ENCODE measurements around the gene CCL22.
"Not testable (repeated sequence)": the region's sequence is repeated elsewhere in the genome, so short reads cannot be mapped to it uniquely, and the experiment has no call there.

CCL22 gene, protein sequence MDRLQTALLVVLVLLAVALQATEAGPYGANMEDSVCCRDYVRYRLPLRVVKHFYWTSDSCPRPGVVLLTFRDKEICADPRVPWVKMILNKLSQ

DNA sequence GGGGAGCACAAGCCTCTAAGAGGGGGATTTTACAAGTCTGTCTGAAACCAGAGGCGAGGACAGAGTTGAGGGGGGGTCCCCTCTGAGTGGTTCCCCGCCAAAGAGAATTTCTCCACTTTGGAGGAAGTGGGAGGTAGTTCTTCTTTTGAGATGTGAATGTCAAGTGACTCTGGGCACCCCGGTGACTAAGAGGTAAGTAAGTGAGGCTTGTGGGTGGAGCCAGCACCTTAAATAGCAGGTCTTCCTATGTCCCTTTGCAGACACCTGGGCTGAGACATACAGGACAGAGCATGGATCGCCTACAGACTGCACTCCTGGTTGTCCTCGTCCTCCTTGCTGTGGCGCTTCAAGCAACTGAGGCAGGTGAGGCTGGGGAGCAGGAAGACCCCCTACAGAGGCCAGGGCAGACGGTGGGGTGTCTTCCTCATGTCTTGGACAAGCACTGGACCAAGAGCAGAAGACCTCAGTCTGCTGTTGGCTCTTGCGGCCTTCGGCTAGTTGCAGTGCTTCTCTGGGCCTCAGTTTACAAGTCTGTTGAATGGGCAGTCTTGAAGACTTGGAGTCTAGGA lies at the start of gene CCL22:
TSS of gene CCL22 (plus strand) at position 257 of the 569 bp plus-strand sequence. CDS start at position 291, 34 bp downstream.
- DNase-seq = no peak

- DNase-seq = no peak
Measured at GRCh38 chr16:57310801-57311200, 47.8 kb upstream of the CCL22 start.

- DNase-seq = no peak
Measured at GRCh38 chr16:57313509-57313908, 45.1 kb upstream of the CCL22 start.

GRCh38 chr16:57314161-57314785 lies 44.3 kb upstream of the CCL22 start:
- DNase-seq = no peak

- DNase-seq = no peak
Measured at GRCh38 chr16:57315416-57315815, 43.2 kb upstream of the CCL22 start.

- DNase-seq = peak; percentile 71
Measured at GRCh38 chr16:57316390-57317017, 42.1 kb upstream of the CCL22 start.

- no peak for DNase-seq
Measured at GRCh38 chr16:57318240-57318970, 40.2 kb upstream of the CCL22 start.

DNA sequence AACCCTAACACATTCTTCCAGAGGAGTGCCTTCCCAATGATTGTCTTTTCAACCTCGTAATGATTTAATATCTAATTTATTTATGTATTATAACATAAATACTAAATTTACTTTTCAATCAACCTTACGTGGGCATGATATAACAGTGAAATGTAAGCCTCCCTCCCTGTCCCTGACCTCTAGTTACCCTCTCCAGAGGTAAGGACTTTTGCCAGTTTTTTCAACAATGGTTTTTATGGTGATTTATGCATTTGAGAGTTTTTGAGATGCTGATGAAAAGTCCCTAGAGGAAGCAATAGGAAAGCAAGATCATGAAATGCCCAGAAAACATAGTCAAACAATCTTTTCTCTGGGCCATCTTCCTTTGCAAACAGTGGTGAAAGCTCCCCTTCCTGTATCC lies 38.9 kb upstream of the CCL22 start:
- DNase-seq = no peak

DNA sequence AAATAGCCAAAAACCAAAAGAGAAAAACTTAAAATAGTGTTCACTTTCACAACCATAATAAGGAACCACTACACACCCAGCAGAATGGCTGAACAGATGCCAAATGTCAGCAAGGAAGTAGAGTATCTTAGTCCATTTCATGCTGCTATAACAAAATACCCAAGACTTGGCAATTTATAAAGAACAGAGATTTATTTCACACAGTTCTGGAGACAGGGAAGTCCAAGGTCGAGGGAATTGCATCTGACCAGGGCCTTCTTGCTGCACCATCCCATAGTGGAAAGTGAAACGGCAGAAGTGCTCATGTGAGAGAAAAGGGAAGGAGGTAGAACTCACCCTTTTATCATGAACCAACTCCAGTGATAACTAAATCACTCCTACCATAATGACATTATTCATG lies 33.8 kb upstream of the CCL22 start:
- DNase-seq = no peak

DNA sequence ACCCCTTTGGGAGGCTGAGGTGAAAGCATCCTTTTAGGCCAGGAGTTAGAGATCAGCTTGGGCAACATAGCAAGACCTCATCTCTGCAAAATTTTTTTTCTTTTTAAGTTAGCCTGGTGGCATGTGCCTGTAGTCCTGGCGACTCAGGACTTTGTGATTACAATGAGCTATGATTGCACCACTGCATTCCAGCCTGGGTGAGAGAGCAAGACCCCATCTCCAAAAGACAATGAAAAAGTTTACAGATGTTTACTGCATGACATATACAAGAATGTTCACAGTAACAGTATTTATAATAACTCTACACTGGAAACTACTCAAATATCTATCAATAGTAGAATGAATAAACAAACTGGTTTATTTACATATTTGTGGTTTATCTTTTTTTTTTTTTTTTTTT lies 33.1 kb upstream of the CCL22 start:
- DNase-seq = no peak

- DNase-seq = no peak
Measured at GRCh38 chr16:57329718-57330327, 28.8 kb upstream of the CCL22 start.

- no peak for DNase-seq
Measured at GRCh38 chr16:57331355-57331754, 27.2 kb upstream of the CCL22 start.

DNA sequence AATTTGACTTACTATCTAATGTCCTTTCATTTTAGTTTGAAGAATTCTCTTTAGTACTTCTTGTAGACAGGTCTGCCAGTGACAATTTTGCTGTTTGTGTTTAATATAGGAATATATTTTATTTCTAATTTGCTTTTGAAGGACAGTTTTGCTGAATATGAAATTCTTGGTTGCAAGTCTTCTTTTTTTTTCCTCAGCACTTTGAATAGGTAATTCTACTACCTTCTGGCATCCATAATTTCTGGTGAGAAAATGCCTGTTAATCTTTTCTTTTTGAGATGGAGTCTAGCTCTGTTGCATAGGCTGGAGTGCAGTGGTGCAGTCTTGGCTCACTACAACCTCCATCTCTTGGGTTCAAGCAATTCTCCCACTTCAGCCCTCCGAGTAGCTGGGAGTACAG lies 25.2 kb upstream of the CCL22 start:
- DNase-seq = no peak

- DNase-seq = no peak
Measured at GRCh38 chr16:57335366-57335765, 23.2 kb upstream of the CCL22 start.

DNA sequence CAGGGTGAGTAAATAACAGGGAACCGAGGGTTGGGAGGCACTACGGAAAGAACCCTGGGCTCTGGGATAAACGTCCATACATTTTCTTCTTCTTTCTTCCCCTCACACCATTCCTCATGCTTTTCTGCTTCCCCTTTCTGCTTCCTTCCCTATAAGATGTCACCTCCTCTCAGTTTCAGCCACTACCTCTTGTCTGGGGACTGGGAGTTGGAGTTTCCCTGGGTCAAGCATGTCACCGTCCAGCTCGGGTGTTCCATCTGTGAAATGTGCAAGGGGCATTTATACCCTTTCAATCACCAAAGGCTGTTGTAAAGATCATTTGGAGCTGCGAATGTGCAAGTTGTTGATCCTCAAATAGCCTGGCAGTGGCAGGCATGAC lies 17.5 kb upstream of the CCL22 start:
- DNase-seq = no peak

- no peak for DNase-seq
Measured at GRCh38 chr16:57341441-57342303, 16.9 kb upstream of the CCL22 start.

- DNase-seq = not testable (repeated sequence)
Measured at GRCh38 chr16:57342606-57343005, 16.0 kb upstream of the CCL22 start.

DNA sequence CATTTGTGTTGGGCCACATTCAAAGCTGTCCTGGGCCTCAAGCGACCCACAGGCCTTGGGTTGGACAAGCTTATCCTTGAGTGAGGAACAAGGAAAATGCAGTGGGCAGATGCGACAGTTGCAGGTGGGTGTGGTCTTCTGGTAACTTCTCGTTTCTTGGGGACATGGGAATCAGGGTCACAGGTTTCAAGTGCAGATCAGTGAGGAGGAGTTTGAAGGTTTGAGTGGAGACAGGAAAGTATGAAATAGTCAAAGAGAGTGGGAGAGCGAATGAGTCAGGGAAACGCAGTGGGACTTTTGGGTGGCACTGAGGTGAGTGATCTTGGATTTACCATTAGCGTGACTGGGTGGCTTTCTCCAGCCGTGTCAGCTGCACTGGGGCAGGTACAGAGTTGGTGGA lies 15.4 kb upstream of the CCL22 start:
- no peak for DNase-seq

DNA sequence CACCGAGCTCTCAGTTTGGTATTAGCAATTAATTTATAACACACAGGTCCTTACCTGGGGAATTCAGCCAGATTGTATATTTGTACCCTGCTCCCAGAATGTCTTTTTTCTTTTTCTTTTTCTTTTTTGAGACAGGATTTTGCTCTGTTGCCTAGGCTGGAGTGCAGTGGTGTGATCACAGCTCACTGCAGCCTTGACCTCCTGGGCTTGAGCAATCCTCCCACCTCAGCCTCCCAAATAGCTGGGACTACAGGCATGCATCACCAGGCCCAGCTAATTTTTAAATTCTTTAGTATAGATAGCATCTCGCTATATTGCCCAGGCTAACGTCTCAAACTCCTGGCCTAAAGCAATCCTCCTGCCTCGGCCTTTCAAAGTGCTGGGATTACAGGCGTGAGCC lies 14.5 kb upstream of the CCL22 start:
- DNase-seq = not testable (repeated sequence)

GRCh38 chr16:57345021-57345420 lies 13.6 kb upstream of the CCL22 start:
- no peak for DNase-seq

- DNase-seq = no peak
Measured at GRCh38 chr16:57345666-57346204, 12.8 kb upstream of the CCL22 start.

GRCh38 chr16:57347858-57348257 lies 10.7 kb upstream of the CCL22 start:
- no peak for DNase-seq

All from 8988T (cell line).